Measurements from ENCODE around the gene TCFL5. TPM values are rescaled to one million over a fixed set of nuclear protein-coding genes. Genes with fewer than 3 reads are reported as not detected.
A peak's percentile ranks its signal among the peaks of the same experiment; 100 is the strongest.

TCFL5 gene
- total RNA-seq, 2 donors from 2014 or later: 3.4 to 3.7 TPM

DNA sequence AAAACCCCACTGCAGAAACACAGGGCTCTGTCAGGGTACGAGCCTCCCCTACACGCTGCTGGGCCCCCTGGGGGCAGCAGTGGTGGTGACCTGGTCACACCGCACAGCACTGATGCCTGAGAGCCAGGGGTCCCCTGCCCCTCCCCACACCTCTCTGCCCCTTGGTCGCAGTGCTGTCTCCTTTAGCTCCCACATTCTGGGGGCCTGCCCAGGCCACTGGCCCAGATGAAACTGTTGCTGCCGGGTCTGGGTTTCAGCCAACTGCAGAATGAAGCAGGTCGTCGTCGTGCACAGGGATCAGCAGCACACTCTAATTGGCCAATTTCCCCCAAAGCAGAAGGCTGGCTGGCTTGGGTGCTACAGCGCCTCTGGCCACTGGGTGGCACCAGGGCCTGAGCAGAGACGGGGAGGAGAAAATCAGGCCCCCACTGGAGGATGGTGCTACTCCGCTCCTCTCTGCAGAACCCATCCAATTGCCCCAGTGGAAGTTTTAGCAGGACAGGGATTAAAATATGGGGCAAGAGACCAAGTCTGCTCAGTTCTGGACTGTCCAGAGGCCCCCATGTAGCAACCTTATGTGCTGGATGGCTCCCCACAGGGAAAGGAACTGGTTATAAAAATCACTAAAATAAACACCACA is 38.5 kb upstream of the TCFL5 start:
- H3K27ac Mint-ChIP-seq: peak overlapping the region; percentile 73
- no peaks in the 10 kb centered on the region for H3K9me3 Mint-ChIP-seq
- peaks cover 30% of the 10 kb centered on the region for H3K4me1 Mint-ChIP-seq
- H3K36me3 Mint-ChIP-seq (ENCODE audit: low read depth): peaks cover 76% of the 10 kb centered on the region
- peak; percentile 83 for ATAC-seq (replicated peaks)
- no peaks in the 10 kb centered on the region for H3K27me3 Mint-ChIP-seq
- peak overlapping the region; percentile 76 for H3K4me3 Mint-ChIP-seq

DNA sequence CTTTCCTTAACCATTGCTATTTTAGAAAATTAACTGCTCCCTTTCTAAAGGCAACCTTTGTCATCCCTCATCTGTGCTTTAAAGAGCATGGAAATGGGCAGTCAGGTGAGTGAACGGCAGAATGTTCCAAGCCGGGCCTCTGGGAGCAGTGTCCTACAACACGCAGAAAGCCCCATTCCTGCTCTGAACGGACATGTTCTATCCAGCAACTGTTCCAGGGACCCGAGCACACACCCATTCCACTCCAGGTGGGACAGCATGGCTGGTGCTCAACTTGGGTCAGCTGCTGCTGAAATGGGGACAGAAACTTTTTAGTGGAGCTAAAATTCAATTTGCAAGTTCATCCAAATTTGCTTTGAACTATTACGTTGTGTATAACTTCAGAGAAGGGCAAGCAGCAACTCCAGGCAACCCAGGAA is 38.0 kb upstream of the TCFL5 start:
- peak overlapping the region; percentile 76 for H3K4me3 Mint-ChIP-seq
- H3K27me3 Mint-ChIP-seq: no peaks in the 10 kb centered on the region
- H3K9me3 Mint-ChIP-seq: no peaks in the 10 kb centered on the region
- peak overlapping the region; percentile 76 for H3K27ac Mint-ChIP-seq
- ATAC-seq (replicated peaks): no peak
- peaks cover 28% of the 10 kb centered on the region for H3K4me1 Mint-ChIP-seq
- peaks cover 76% of the 10 kb centered on the region for H3K36me3 Mint-ChIP-seq (ENCODE audit: low read depth)

DNA sequence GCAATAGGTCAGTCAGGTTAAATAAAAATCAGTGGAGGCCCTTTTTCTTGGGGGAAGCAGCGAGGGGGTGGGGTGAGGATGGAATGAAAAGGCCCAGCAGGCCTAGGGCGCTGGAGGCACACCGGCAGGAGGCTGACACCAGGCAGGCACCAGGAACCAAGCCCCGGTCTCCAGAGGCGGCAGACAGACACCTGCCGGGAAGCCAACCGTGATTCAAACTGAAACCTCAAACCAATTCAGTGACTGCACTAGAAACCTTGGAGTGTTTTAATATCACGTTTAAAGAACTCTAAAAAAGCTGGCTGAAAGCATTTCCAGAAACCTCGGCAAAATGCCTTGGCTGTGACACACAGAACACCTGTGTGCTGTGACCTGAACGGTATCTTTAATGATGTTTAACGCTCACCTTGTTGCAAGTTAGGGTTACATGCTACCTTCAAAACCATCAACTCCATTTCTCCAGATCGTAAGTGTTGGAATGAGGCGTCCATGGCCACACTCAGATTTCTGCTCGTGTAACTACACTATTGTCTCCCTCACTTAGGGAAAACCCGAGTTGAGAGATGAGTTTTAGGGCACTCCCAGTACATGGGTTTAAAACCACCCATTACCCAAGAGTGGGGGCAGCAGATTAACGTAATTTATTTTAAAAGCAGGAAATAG is 37.5 kb upstream of the TCFL5 start:
- peak overlapping the region; percentile 76 for H3K4me3 Mint-ChIP-seq
- no peaks in the 10 kb centered on the region for H3K9me3 Mint-ChIP-seq
- H3K36me3 Mint-ChIP-seq (ENCODE audit: low read depth): peaks cover 76% of the 10 kb centered on the region
- ATAC-seq (replicated peaks): peak; percentile 63
- peak overlapping the region; percentile 76 for H3K27ac Mint-ChIP-seq
- H3K4me1 Mint-ChIP-seq: peaks cover 26% of the 10 kb centered on the region
- no peaks in the 10 kb centered on the region for H3K27me3 Mint-ChIP-seq

DNA sequence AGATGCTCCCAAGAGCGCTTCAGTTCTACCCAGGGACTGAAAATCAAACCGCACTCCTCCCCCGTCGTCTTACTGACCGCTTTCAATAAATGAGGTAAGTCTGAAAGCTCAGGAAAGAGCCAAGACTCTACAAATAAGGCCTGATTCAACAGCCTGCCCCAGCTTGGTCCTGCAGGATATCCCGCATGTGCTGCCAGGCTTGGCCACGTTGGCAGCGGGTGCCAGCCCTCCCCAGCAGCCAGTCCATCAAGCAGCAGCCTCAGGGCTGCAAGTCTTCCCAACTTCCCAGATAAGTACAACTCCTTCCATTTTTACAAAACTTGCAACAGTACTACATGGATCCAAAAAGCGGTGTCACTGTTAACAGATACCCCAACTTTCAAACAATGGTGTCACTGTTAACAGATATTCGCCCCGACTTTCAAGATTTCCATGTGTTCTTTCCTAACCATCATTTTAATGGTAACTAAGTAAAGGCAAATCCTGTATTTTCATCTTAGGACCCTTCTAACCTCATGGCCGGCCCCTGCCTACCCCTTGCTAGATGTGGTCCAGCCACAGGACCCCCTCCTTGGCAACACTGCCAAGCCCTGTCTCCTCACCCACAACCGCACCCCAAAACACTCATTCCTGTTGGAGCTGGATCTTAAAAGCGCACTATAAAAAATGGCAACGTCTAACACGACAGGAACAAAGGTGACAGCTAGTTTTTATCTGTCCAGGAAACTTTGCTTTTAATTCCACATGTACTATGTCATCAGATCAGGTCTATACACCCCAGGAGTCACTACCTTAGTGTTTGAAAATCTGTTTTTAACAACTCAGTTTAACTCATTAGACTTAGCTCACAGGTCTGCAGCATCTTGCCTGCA is 36.7 kb upstream of the TCFL5 start:
- H3K4me1 Mint-ChIP-seq: peaks cover 24% of the 10 kb centered on the region
- H3K9me3 Mint-ChIP-seq: no peaks in the 10 kb centered on the region
- H3K36me3 Mint-ChIP-seq (ENCODE audit: low read depth): peaks cover 76% of the 10 kb centered on the region
- H3K27ac Mint-ChIP-seq: peak overlapping the region; percentile 76
- H3K27me3 Mint-ChIP-seq: no peaks in the 10 kb centered on the region
- ATAC-seq (replicated peaks): no peak
- peak overlapping the region; percentile 76 for H3K4me3 Mint-ChIP-seq

DNA sequence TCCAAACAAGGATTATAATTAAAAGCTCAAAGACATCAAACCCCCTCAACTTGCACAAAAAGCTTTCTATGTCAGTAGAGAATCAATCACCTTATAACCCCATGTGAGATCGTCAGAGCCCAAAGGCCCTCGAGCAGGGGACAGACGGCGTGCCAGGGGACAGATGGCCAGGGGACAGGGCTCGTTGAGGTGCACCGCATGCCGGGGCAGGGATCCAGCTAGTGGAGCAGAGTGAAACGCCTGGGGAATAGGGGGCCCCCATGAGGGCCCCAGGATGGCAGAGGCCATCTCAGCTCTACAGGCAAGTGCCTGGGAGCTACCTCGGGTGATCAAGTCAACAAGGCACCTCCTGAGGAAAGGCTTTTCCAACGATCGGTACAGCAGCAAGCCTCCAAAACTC is 36.0 kb upstream of the TCFL5 start:
- no peaks in the 10 kb centered on the region for H3K27me3 Mint-ChIP-seq
- no peak for ATAC-seq (replicated peaks)
- peaks cover 24% of the 10 kb centered on the region for H3K4me1 Mint-ChIP-seq
- H3K4me3 Mint-ChIP-seq: no peak overlapping the region
- H3K9me3 Mint-ChIP-seq: no peaks in the 10 kb centered on the region
- H3K36me3 Mint-ChIP-seq (ENCODE audit: low read depth): peaks cover 76% of the 10 kb centered on the region
- peak overlapping the region; percentile 76 for H3K27ac Mint-ChIP-seq

DNA sequence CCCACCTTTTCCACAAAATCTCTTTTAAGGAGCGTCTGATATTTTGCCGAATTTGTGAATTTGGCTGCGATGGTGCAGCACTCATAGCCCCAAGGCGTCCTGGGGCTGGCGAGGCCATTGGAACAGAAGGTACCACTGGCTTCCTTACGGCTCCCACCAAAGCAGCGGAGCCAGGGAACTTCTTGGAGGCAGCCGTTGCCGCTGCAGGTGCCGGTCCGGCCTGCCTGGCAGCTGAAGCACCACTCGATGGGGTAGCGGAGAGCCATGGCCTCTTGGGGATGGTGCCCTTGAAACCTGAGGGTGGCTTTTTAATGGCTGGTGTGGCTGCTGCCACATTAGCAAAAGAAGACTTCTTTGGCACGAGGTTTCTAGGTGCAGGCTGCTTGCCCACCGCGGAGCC is 34.9 kb upstream of the TCFL5 start:
- ATAC-seq (replicated peaks): no peak
- Mint-ChIP-seq H3K36me3 (ENCODE audit: low read depth) (peaks cover 76% of the 10 kb centered on the region), H3K27me3 (no peaks in the 10 kb centered on the region), H3K4me1 (peaks cover 26% of the 10 kb centered on the region), H3K27ac (no peak overlapping the region), H3K9me3 (no peaks in the 10 kb centered on the region), H3K4me3 (no peak overlapping the region)

DNA sequence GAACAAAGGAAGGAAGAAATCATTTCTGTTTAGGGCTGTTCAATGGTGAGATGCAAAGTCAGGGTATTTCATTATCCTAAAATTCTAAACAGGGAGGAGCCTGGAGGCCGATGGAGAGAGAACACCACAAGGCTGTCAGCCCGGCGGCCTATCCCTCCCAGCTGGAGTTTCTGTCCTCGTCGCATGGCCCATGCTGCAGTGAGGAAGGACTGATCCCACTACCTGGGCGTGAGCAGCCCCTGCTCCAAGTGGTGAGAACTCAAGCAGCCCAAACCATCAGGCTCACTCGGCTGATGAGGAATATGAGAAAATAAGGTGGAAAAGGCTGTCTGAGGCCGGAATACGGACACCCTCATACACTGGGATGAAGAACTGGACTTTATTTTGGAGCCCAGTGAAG is 33.9 kb upstream of the TCFL5 start:
- H3K9me3 Mint-ChIP-seq: no peaks in the 10 kb centered on the region
- no peak for ATAC-seq (replicated peaks)
- H3K4me1 Mint-ChIP-seq: peaks cover 30% of the 10 kb centered on the region
- no peaks in the 10 kb centered on the region for H3K27me3 Mint-ChIP-seq
- H3K36me3 Mint-ChIP-seq (ENCODE audit: low read depth): peaks cover 79% of the 10 kb centered on the region
- peak overlapping the region; percentile 74 for H3K27ac Mint-ChIP-seq
- no peak overlapping the region for H3K4me3 Mint-ChIP-seq

DNA sequence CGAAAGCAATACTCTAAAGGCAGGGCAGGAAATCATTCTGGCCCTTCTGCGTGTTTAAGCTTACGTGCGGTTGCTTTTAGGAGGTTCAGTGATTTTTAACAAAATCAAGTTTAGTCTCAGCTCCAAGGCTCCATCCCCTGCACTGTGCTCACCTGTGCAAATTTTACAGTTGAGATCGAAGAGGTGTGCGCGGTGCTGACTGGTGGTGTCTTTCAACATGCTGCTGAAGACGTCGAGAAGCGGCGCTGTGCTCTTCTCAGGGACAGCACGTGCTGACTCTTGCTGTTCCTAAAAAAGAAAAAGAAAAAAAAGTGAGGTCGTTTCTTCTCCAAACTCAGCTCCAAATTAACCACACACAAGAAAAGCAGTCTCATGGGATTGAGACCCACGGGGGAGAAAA is 32.6 kb upstream of the TCFL5 start:
- Mint-ChIP-seq H3K4me3 (no peak overlapping the region), H3K4me1 (peaks cover 22% of the 10 kb centered on the region), H3K27me3 (no peaks in the 10 kb centered on the region), H3K9me3 (no peaks in the 10 kb centered on the region), H3K36me3 (ENCODE audit: low read depth) (peaks cover 92% of the 10 kb centered on the region), H3K27ac (no peak overlapping the region)
- no peak for ATAC-seq (replicated peaks)

DNA sequence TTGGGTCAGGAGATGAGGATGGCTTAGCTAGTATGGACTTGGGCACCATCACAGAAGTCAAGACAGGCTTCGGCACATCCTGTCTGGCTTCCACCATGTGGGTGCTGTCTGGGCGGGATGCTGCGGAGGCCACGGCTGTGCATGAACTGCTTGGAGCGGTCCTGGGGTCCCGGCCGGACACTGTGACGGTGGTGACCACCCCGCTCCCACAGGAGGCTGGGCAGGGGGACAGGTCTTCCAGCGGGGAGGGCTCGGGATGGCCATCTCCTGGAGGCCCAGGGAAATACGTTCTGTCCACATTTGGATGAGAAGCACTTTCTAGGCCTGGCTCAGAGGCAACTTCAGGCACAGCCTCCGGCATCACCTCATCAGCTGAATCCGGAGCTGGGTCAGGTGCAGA is 32.1 kb upstream of the TCFL5 start:
- H3K4me1 Mint-ChIP-seq: peaks cover 17% of the 10 kb centered on the region
- no peak overlapping the region for H3K27ac Mint-ChIP-seq
- peaks cover 95% of the 10 kb centered on the region for H3K36me3 Mint-ChIP-seq (ENCODE audit: low read depth)
- no peak overlapping the region for H3K4me3 Mint-ChIP-seq
- no peaks in the 10 kb centered on the region for H3K9me3 Mint-ChIP-seq
- H3K27me3 Mint-ChIP-seq: no peaks in the 10 kb centered on the region
- ATAC-seq (replicated peaks): no peak

DNA sequence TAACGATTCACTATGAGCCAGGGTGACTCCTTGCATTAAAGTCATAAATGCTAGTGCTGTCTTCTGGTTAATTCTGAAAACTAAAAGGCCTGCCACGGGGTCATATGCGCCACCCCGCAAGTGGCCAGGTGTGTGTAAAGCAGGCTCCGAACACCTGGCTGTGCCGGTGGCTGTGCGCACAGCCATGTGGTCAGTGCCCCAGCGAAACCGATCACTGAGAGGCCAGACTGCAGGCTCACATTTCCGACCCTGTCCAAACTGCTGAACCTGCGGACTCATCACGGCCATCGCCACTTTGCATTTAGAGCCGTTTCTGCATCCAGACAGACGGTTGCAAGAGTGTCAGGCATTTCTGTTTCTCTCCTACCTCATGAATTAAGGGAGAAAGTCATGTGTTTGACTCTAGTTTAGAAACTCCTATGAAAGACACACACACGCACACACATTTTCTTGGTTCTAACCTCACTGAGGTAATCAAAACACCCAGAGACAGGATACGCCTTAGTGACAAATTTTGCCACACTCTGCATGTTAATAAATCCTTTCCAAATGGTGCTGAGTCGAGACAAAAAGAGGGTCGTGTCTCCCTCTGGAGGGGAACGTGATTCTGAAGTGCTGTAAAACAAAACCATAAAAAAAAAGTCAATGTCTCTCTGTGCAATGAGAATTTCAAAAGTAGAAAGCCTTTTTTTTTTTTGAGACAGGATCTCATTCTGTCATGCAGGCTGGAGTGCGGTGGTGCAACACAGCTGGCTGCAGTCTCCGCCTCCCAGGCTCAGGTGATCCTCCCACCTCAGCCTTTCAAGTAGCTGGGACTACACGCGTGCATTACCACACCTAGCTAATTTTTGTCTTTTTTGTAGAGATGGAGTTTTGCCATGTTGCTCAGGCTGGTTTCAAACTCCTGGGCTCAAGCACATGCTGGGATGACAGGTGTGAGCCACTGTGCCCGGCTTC is 31.0 kb upstream of the TCFL5 start:
- H3K4me1 Mint-ChIP-seq: peaks cover 11% of the 10 kb centered on the region
- H3K27me3 Mint-ChIP-seq: no peaks in the 10 kb centered on the region
- H3K9me3 Mint-ChIP-seq: no peaks in the 10 kb centered on the region
- peaks cover 97% of the 10 kb centered on the region for H3K36me3 Mint-ChIP-seq (ENCODE audit: low read depth)
- ATAC-seq (replicated peaks): no peak
- H3K27ac Mint-ChIP-seq: no peak overlapping the region
- H3K4me3 Mint-ChIP-seq: no peak overlapping the region

DNA sequence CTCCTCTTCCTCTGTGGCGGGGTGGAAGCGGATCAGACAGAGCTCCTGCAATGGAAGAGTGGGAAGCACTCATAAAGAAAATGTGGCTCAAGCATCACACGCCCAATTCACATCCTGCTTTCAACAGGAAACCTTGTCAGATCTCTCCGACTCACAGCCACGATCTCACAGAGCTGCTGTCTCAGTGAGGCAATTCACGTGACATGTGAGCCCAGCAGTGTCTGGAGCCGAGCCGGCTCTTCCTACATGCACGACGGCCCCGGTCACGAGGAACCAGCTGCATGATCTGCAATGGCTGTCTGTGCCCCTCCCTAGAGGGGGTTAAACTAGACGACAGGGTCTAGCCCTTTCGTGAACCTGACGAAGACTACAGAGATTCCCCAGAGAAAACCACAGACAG is 29.5 kb upstream of the TCFL5 start:
- peaks cover 11% of the 10 kb centered on the region for H3K4me1 Mint-ChIP-seq
- H3K9me3 Mint-ChIP-seq: no peaks in the 10 kb centered on the region
- peak overlapping the region; percentile 23 for H3K27ac Mint-ChIP-seq
- H3K36me3 Mint-ChIP-seq (ENCODE audit: low read depth): peaks cover 96% of the 10 kb centered on the region
- no peak overlapping the region for H3K4me3 Mint-ChIP-seq
- H3K27me3 Mint-ChIP-seq: no peaks in the 10 kb centered on the region
- no peak for ATAC-seq (replicated peaks)

DNA sequence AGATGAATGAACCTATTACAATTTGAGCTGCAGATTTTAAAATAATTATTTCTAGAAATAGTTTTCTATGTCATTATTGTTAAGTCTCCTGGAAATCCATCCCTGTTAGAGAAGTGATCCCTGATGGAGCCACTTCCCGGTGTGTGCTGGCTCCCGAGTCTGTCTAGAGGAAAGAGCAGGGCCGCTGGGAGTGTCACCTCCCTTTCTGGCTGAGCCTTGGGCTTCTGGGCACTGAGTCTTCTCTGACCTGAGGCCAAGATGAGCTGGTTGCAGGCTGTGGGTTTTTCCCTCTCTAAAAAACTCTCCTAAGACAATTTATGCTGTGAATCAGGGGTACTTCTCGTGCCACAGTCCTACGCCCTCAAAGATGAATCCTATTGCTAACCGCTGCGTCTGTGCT is 28.8 kb upstream of the TCFL5 start:
- H3K4me1 Mint-ChIP-seq: peaks cover 10% of the 10 kb centered on the region
- H3K27me3 Mint-ChIP-seq: no peaks in the 10 kb centered on the region
- ATAC-seq (replicated peaks): no peak
- H3K36me3 Mint-ChIP-seq (ENCODE audit: low read depth): peaks cover 89% of the 10 kb centered on the region
- no peaks in the 10 kb centered on the region for H3K9me3 Mint-ChIP-seq
- no peak overlapping the region for H3K4me3 Mint-ChIP-seq
- H3K27ac Mint-ChIP-seq: peak overlapping the region; percentile 23

DNA sequence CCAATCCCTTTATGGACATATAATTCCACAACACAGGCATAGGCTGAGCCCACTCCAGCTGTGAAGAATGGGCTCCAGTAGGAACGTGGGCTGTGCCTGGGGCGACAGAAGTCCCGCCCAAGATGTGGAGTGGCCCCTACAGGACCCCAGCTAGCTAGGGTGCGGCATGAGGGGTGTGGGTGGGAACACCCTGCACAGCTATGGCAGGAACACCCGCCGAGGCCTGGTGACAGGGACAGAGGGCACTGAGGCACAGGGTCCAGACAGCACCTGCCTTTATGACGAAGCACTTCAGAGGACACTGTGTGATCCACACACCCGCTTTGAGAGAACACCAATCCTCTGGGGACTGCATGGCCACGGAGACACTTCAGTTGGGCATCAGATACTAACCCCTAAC is 28.2 kb upstream of the TCFL5 start:
- ATAC-seq (replicated peaks): no peak
- Mint-ChIP-seq H3K27ac (no peak overlapping the region), H3K27me3 (no peaks in the 10 kb centered on the region), H3K9me3 (no peaks in the 10 kb centered on the region), H3K4me1 (peaks cover 6% of the 10 kb centered on the region), H3K4me3 (no peak overlapping the region), H3K36me3 (ENCODE audit: low read depth) (peaks cover 83% of the 10 kb centered on the region)

DNA sequence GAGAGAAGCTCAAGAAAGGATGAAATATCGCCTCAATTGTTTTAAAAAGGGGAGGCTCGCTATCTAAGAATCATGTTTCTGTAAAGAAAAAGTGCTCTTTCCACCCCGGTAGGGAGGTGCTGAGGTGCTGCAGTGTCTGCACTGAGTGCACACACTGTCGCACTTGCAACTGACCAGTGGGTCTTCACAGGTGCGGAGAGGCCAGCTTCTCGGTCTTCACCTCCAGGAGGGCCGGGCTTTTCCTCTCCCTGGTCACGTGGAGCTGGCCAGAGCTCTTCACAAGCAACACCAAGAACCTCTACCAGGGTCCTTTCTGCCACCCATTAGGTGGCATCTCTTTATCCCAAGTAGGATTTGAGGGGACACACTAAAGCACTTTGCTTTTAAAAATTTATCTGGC is 27.8 kb upstream of the TCFL5 start:
- Mint-ChIP-seq H3K36me3 (ENCODE audit: low read depth) (peaks cover 79% of the 10 kb centered on the region), H3K9me3 (no peaks in the 10 kb centered on the region), H3K4me1 (peaks cover 6% of the 10 kb centered on the region), H3K4me3 (no peak overlapping the region), H3K27ac (no peak overlapping the region), H3K27me3 (no peaks in the 10 kb centered on the region)
- no peak for ATAC-seq (replicated peaks)

Measured in activated T-helper 17 cell treated with anti-CD3 and anti-CD28 coated beads, Interleukin-2, amount 50 U/mL, for 72 hours (primary cell).